Neutrophil (primary cell): Measurements from ENCODE around the gene ADGRD1.

Source experiments
- H3K27ac ChIP-seq: fragments of 200-600 bp; sonication (generic); 2 replicates; pipeline ENCODE4 v1.5.1; 2016; ENCODE audit warnings: mild to moderate bottlenecking, moderate library complexity
- H3K27me3 ChIP-seq: fragments of 200-600 bp; sonication (generic); 2 replicates; pipeline ENCODE4 v1.6.0; 2016; ENCODE audit warnings: mild to moderate bottlenecking
- H3K36me3 ChIP-seq: fragments of 200-600 bp; sonication (generic); 2 replicates; pipeline ENCODE4 v1.5.1; 2017
- H3K4me1 ChIP-seq, 2 experiments: fragments of 200-600 bp in 1 of 2; sonication (generic) in 1 of 2; 1 replicate in 1 of 2; 2 replicates in 1 of 2; pipeline versions ENCODE4 v1.5.1 to v1.6.1; 2013 to 2016; ENCODE audit warnings: low read depth in 1 of 2, low read length in 1 of 2, mild to moderate bottlenecking in 1 of 2, moderate library complexity in 1 of 2; ENCODE audit not compliant: control insufficient read depth in 1 of 2, insufficient read depth in 1 of 2
- H3K4me3 ChIP-seq, 2 experiments: fragments of 200-600 bp in 1 of 2; sonication (generic) in 1 of 2; 1 replicate in 1 of 2; 2 replicates in 1 of 2; pipeline ENCODE4 v1.5.1; 2013 to 2016; ENCODE audit warnings: low read depth in 1 of 2, low read length in 1 of 2, mild to moderate bottlenecking in 1 of 2, moderate library complexity in 1 of 2
- H3K9me3 ChIP-seq: fragments of 200-600 bp; sonication (generic); 2 replicates; pipeline ENCODE4 v1.5.1; 2016
- CTCF ChIP-seq: fragments of 200-600 bp; sonication (generic); IDR thresholded peaks from 2 replicates; pipeline ENCODE4 v1.5.1; 2016; ENCODE audit warnings: antibody characterized with exemption

ADGRD1 gene

GRCh38 chr12:131090274-131091210, 136.8 kb downstream of the ADGRD1 start:
- Histone ChIP-seq H3K27me3 (peaks cover 12% of the 10 kb centered on the region), H3K9me3 (no peaks in the 10 kb centered on the region), H3K4me3 (no peak overlapping the region), H3K27ac (no peak overlapping the region), H3K4me1 (no peaks in the 10 kb centered on the region), H3K36me3 (no peaks in the 10 kb centered on the region)
- no peak for TF ChIP-seq CTCF

GRCh38 chr12:131091413-131091975, 137.8 kb downstream of the ADGRD1 start:
- Histone ChIP-seq H3K4me3 (no peak overlapping the region), H3K27me3 (peaks cover 12% of the 10 kb centered on the region), H3K36me3 (no peaks in the 10 kb centered on the region), H3K4me1 (no peaks in the 10 kb centered on the region), H3K27ac (no peak overlapping the region), H3K9me3 (no peaks in the 10 kb centered on the region)
- no peak for TF ChIP-seq CTCF

DNA sequence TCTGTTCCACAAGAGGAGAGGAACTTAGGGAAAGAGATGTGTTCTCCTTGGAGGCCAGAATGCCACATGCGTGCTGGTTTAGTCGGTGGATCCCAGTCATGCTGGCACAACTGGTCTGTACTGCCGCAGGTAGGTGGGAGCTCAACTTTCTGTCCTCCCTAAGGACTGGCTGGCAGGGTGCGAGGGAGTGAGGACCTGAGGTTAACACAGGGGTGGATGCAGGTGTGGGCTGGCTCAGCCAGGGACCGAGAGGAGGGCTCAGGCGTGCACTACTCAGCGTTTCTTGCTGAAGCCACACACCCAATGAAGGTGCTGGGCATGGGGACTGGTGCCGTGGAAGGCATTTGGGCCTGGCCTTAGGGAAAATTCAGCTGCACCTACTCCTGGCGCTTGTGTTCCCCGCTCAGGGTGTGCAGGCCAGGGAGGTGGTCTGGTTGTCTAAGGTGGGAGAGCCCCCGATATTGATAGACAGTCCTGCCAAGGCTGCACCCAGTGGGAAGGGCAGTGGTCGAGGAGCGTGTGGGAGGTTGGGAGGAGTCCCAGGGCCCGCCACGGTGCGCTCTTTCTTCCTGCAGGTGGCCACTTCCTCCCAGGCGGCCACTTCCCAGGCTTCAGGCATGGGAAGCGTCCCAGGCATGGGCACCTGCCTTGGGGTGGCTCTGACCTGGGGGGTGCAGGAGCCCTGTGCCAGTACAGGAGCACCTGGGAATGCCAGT, 138.4 kb downstream of the ADGRD1 start:
- Histone ChIP-seq H3K27ac (no peak overlapping the region), H3K36me3 (no peaks in the 10 kb centered on the region), H3K9me3 (no peaks in the 10 kb centered on the region), H3K4me1 (no peaks in the 10 kb centered on the region), H3K4me3 (no peak overlapping the region), H3K27me3 (peaks cover 12% of the 10 kb centered on the region)
- no peak for TF ChIP-seq CTCF

GRCh38 chr12:131092901-131093603, 139.3 kb downstream of the ADGRD1 start:
- no peak for TF ChIP-seq CTCF
- H3K9me3 ChIP-seq, result no peaks in the 10 kb centered on the region
- no peaks in the 10 kb centered on the region for H3K36me3 ChIP-seq
- H3K27me3 ChIP-seq, result peaks cover 12% of the 10 kb centered on the region
- H3K4me3 ChIP-seq, result no peak overlapping the region
- H3K27ac ChIP-seq, result no peak overlapping the region
- no peaks in the 10 kb centered on the region for H3K4me1 ChIP-seq

DNA sequence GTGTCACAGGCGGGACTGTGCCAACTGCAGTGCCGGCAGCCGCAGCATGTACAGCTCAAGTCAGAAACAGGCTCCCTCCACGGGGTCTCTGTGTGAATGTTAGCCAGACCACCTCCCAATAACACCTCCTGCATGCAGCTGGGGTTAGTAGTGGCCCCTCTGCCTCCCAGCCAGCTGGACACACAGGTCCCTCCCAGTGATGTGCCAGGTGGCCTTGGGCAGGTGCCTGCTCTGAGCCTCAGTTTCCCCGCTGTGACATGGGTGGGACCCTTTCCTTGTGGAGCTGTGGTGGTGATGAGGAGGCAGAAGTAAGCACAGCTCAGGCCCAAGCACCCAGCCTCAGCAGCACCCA, 139.9 kb downstream of the ADGRD1 start:
- peaks cover 12% of the 10 kb centered on the region for H3K27me3 ChIP-seq
- no peaks in the 10 kb centered on the region for H3K36me3 ChIP-seq
- TF ChIP-seq CTCF, result no peak
- no peaks in the 10 kb centered on the region for H3K9me3 ChIP-seq
- no peak overlapping the region for H3K4me3 ChIP-seq
- no peak overlapping the region for H3K27ac ChIP-seq
- no peaks in the 10 kb centered on the region for H3K4me1 ChIP-seq
